ENCODE results near the gene GTPBP4.
"Not testable (repeated sequence)": the region's sequence is repeated elsewhere in the genome, so short reads cannot be mapped to it uniquely, and the experiment has no call there.

GTPBP4 gene

DNA sequence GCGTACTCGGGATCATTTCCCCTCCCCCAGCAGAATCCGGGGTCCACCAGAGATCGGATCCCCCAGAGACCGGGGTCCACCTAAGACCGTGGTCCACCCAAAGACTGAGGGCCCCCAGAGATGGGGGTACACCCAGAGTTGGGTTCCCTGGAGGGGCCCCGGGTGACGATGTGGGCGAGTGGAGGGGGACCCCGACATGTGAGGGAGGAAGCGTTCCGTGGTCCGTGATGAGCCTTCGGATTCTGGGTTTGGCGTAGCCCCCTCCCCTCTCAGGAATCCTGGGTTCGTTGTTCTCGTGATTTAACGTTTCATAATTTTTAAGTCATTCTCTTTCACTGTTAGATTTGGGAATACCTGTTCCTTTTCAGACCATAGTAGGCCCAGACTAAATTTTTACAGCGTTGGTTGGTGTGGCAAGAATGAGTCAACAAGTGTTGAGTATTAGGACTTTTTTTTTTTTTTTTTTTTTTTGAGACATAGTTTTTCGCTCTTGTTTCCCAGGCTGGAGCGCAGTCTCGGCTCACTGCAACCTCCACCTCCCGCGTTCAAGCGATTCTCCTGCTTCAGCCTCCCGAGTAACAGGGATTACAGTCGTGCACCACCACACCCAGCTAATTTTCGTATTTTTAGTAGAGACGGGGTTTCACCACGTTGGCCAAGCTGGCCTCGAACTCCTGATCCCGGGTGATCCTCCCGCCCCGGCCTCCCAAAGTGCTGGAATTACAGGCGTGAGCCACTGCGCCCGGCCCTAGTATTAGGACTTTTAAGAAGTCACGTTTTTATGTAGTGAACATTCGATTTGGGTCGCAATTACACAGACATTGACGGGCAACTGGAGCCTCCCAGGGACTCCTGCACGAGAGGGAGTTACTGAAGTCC, 672 bp downstream of the GTPBP4 start:
- DNase-seq (ENCODE audit: low read depth in 2 of 2), result peak; percentile 15 to 26

GRCh38 chr10:990808-991207, 2.6 kb downstream of the GTPBP4 start:
- DNase-seq (ENCODE audit: low read depth in 2 of 2), result no peak

DNA sequence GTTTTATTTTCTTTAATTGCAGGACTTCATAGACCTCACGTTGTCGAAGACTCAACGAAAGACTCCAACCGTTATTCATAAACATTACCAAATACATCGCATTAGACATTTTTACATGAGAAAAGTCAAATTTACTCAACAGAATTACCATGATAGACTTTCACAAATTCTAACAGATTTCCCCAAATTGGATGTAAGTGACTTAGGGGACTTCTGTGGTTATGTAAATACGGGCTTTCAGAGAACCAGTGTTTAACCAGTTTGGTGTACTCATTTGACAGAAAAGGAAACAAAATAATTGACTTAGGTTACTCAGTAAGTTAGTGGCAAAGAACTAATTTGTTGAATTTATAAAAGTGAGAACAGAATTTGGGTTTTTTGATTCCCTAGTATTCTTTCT, 4.2 kb downstream of the GTPBP4 start:
- DNase-seq (ENCODE audit: low read depth in 2 of 2), result no peak

GRCh38 chr10:992871-993270, 4.6 kb downstream of the GTPBP4 start:
- no peak for DNase-seq (ENCODE audit: low read depth in 2 of 2)

DNA sequence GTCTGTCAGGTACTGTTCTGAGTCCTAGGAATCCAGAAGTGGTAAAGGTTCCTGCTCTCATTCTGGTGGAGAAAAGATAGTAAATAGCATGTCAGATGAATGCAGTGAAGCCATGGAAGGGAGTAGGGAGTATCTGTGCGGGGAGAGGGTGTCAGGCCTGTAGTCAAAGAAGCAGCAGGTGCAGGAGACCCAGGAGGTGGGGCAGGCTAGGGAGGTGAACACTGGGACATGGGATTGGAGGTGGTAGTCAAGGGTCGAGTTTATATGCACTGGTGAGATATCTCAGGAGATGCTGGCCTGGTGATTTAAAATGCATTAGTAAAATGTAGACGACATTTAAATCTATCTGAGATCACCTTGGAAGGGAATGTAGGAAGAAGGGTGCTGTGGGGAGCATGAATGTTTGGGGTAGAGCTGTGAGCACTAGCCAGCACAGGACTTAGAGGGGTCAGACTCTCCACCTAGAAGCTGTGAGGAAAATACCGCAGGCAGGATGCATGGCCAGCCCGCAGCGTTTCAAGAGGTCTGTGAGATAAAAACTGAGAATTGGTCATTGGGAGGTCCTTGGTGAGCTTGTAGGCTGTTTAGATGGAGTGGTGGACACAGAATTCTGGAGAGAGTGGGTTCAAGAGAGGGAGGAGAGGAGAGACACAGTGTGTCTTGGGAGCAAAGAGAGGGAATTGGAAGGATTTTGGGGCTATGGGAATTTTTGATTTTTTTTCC, 6.8 kb downstream of the GTPBP4 start:
- DNase-seq (ENCODE audit: low read depth in 2 of 2), result no peak

DNA sequence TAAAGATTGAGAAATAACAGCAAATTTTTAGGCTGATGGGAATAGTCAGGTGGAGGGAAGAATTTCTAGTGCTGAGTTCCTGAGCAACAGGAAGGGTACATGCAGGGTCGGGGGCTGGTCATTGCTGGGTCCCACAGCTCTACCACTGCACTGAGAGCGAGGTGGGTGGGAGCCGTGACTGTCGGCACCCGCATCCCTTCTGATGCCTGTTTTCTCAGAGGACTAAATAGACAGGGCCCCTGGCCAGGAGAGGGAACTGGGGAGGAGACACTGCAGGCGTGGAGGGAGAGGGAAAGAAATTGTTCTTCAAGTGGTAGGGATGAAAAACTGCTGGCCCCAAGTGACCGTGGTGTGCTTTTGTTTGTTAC, 7.3 kb downstream of the GTPBP4 start:
- no peak for DNase-seq (ENCODE audit: low read depth in 2 of 2)

- no peak for DNase-seq (ENCODE audit: low read depth in 2 of 2)
Measured at GRCh38 chr10:996031-996430, 7.8 kb downstream of the GTPBP4 start.

GRCh38 chr10:997266-998022, 9.2 kb downstream of the GTPBP4 start:
- no peak for DNase-seq (ENCODE audit: low read depth in 2 of 2)

- DNase-seq (ENCODE audit: low read depth in 2 of 2), result no peak
Measured at GRCh38 chr10:1002425-1003006, 14.3 kb downstream of the GTPBP4 start.

DNA sequence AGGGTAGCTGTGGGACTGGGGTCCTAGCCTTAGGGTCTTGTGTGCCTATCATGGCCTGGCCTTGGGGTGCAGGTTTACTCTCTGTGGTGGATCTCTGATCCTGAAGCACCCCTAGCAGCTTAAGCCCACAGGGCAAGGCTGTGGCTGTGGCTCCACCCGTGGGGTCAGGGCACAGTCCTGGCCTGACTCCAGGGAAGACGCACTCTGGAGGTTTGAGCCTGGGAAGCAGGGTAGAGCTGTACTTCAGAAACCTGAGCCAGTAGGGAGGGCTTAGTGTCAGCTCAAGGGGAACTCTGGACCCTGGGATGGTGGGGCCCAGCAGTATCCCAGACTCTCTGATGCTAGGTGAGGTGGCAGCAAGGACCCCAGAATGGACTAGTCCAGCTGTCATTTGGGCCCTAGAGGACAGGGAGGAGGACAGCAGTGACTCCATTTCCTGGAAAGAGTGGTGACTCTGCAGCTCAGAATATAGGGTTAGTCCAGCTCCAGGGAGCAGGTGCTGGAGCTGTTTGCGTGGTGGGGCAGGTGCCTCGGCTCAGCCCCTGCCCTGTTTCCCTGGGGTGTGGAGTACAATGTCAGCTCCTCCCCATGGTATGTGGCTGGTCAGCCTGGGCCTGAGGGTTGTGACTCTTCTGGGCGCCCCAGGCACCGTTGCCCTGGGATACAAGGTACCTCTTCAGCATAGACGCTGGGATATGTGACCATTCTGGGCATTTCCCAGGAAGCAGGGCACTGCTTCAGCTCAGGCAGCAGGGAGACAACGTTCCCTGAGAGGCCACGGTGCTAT, 15.8 kb downstream of the GTPBP4 start:
- DNase-seq (ENCODE audit: low read depth in 2 of 2), result no peak

GRCh38 chr10:1006573-1006972, 18.3 kb downstream of the GTPBP4 start:
- no peak for DNase-seq (ENCODE audit: low read depth in 2 of 2)

- no peak for DNase-seq (ENCODE audit: low read depth in 2 of 2)
Measured at GRCh38 chr10:1007583-1007982, 19.3 kb downstream of the GTPBP4 start.

DNA sequence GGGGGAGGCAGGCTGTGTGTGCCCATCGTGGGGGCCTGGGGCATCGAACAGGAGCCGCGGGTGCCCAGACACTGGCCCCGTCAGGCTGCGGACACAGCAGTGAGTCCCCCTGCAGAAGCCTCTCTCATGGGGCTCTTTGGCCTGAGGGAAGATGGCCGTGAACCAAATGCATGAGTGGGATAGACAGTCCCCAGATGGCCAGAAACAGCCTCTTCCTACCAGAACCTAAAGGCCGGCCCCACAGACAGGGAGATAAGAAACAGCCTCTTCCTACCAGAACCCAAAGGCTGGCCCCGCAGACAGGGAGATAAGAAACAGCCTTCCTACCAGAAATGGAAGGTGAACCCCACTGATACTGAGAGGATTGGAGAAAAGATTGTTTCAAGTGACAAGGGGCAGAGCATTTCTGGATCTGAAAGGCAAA, 20.8 kb downstream of the GTPBP4 start:
- DNase-seq (ENCODE audit: low read depth in 2 of 2), result no peak

DNA sequence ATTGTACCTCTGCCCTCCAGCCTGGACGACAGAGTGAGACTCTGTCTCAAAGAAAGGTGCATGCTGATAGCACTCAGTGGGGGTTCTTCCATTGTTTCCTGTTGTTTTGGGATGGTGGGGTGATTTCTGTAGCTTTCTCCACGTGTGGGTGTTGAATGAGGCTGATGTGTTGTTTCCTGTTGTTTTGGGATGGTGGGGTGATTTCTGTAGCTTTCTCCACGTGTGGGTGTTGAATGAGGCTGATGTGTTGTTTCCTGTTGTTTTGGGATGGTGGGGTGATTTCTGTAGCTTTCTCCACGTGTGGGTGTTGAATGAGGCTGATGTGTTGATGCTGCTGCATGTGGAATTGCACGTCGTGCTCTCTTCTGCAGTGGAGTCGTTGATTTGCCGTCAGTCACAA, 21.7 kb downstream of the GTPBP4 start:
- DNase-seq (ENCODE audit: low read depth in 2 of 2), result not testable (repeated sequence)

DNA sequence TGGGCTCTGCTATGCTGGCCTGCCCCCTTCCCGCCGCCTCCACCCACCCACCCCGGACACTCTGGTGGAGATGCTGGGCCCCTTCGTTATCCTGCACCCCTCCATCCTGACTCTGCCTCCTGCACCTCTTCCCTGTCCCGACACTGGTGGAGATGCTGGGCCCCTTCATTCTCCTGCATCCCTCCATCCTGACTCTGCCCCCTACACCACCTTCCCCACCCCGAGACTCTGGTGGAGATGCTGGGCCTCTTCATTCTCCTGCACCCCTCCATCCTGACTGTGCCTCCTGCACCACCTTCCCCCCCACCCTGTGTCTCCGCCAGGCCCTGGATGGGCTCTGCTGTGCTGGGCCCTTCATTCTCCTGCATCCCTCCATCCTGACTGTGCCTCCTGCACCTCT, 22.5 kb downstream of the GTPBP4 start:
- no peak for DNase-seq (ENCODE audit: low read depth in 2 of 2)

- DNase-seq (ENCODE audit: low read depth in 2 of 2), result no peak
Measured at GRCh38 chr10:1011696-1012095, 23.5 kb downstream of the GTPBP4 start.

- DNase-seq (ENCODE audit: low read depth in 2 of 2), result no peak
Measured at GRCh38 chr10:1015688-1016087, 27.5 kb downstream of the GTPBP4 start.

GRCh38 chr10:1019362-1019761, 31.1 kb downstream of the GTPBP4 start:
- no peak for DNase-seq (ENCODE audit: low read depth in 2 of 2)

- no peak for DNase-seq (ENCODE audit: low read depth in 2 of 2)
Measured at GRCh38 chr10:1020460-1020859, 32.2 kb downstream of the GTPBP4 start.

GRCh38 chr10:1020958-1021357, 32.7 kb downstream of the GTPBP4 start:
- DNase-seq (ENCODE audit: low read depth in 2 of 2), result no peak

GRCh38 chr10:1022413-1022812, 34.2 kb downstream of the GTPBP4 start:
- no peak for DNase-seq (ENCODE audit: low read depth in 2 of 2)
